Activated CD4-positive, alpha-beta T cell treated with anti-CD3 and anti-CD28 coated beads, Interleukin-10, Interleukin-2, amounts not matched to agents 100 ng/mL and 50 ng/mL, durations not matched to agents 16 hours and 8 hours (primary cell): ENCODE results near the gene IGSF9.

Experiments used
- DNase-seq: peaks from one replicate; pipeline ENCODE4 v3.0.0-alpha.2; 2020

IGSF9 gene

GRCh38 chr1:159930634-159931033 lies 14.8 kb downstream of the IGSF9 start:
- DNase-seq, result no peak

- DNase-seq, result no peak
These were observed 15.2 kb downstream of the IGSF9 start for GRCh38 chr1:159930216-159930615.

GRCh38 chr1:159929155-159930051 lies 16.0 kb downstream of the IGSF9 start:
- no peak for DNase-seq

- no peak for DNase-seq
These were observed 16.8 kb downstream of the IGSF9 start for GRCh38 chr1:159928491-159929050.

GRCh38 chr1:159927849-159928431 lies 17.5 kb downstream of the IGSF9 start:
- no peak for DNase-seq

GRCh38 chr1:159927211-159927848 lies 18.1 kb downstream of the IGSF9 start:
- DNase-seq, result no peak

- no peak for DNase-seq
These were observed 19.7 kb downstream of the IGSF9 start for GRCh38 chr1:159925719-159926078.

- peak; percentile 94 for DNase-seq
These were observed 20.4 kb downstream of the IGSF9 start, which contains the start of gene TAGLN2 for GRCh38 chr1:159924791-159925718. TSS of gene TAGLN2 (minus strand) at chr1:159925507. CDS start at chr1:159920509, 4,998 bp downstream.

- DNase-seq, result peak; percentile 72
These were observed 21.2 kb downstream of the IGSF9 start for GRCh38 chr1:159924025-159924790.

DNA sequence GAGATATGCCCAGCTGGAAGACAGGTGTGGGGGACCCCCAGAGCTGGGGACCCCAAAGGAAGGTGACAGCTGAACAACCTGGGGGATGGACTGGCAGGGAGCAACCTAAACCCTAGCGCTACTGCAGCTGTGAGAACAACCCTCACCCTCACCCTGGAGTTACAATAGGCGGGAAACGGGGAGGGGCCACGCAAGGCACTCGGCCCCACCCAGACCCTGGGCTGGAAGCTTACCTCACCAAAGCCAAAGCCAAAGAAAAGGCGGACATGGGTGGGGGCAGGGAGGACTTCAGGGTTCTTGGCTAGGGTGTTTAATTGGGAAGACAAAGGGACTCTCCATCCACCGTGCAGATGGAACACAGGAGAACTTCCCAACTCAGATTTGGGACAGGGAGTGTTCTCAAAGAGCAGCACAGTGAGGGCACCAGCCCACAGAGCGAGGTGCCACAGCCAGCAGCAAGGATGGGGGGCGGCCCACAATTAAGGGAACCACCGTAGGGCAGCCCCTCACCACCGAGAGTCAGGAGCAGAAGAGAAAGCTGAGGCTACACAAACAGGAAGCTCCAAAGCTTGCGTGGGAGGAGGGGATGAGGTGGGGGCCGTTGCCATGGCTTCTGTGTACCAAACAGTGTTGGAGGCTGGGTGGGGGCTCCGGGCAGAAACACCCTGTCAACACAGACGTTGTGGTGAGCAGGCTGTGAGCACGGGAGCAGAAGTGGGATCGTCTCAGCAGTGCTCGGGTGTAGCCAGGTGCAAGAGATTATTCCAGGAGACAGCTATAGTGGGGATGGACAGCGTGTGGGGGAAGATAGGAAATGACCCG lies 22.0 kb downstream of the IGSF9 start:
- DNase-seq, result peak; percentile 84

DNA sequence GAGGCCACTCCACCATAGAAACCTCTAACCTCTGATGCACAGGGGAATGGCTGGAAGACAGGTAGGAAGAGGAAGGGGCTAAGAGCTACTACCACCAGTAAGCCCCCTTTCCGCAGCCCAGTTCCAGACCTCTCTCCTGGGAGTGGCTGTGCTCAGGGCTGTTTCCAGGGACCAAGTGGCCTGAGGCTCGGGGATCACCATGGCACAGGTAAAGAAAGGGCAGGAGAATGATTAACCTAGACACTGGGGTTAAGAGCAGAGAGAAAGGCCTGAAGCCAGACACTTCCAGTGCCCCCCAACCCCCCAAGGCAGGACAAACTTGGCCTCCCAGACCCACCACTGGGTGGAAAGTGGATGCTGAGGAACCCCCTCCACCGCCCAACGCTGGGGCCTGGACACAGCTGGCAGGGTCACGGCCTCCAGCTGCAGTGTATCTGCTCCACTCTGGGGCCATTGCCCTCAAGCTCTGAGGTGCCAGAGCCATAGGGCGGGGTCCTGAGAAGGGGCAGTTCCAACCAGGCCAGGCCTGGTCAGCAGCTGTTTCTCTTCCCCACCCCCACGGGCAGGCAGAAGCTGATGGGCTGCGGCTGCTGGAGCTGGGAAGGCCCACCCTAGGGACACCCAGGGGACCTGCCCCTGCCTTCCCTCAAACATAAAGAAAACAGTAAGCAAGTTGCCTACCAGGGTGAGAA lies 22.8 kb downstream of the IGSF9 start:
- DNase-seq, result no peak

DNA sequence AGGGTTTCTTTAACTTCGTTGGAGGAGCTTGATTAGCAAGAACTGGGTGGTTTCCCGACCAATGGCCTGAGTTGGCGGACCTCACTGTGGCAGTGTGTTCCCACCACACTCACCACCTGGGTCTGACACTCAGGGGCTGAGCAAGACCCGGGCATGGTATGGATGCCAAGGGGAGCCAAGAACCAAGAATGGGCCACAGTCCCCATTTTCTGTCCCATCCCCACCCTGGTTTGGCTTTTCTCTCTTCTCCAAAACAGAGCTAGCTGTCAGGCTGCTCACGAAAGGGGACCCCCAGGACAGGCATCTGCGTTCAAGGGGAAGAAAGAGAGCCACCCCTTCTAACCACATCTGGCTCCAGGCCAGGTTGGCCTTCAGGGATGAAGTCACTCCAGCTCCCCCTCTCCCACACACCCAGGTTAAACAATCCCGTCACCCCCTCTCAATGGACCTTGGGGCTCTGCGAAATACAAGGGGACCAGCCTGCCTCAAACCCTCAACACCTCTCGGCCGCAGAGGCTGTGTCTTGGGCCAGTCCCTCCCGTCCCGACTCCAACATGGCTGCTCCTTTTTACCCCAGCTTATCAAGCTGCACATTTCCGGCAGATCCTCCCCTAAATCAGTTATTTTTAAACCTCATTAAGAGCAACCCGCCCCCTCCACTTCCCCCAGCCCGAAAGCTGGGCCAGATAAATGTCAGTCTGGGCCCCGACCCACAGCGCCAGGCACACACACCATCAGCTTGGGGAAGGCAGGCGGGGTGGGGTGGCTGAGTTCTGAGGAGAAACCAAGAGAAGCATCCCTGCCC lies 23.5 kb downstream of the IGSF9 start:
- peak; percentile 28 for DNase-seq

DNA sequence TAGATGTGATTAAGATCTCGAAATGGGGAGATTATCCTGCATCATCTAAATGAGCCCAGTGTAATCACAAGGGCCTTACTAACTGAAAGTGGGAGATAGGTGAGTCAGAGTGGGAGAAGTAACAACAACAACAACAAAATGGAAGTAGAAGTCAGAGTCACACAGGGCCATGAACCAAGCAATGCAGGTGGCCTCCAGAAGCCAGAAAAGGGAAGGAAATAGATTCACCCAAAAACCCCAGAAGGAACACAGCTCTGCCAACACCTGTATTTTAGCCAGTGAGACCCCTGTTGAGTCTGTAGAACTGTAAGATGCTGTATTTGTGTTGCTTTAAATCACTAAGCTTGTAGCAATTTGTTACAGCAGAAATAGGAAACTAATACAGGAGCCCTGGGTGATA lies 24.2 kb downstream of the IGSF9 start:
- DNase-seq, result peak; percentile 74

GRCh38 chr1:159920651-159921050 lies 24.8 kb downstream of the IGSF9 start:
- no peak for DNase-seq

DNA sequence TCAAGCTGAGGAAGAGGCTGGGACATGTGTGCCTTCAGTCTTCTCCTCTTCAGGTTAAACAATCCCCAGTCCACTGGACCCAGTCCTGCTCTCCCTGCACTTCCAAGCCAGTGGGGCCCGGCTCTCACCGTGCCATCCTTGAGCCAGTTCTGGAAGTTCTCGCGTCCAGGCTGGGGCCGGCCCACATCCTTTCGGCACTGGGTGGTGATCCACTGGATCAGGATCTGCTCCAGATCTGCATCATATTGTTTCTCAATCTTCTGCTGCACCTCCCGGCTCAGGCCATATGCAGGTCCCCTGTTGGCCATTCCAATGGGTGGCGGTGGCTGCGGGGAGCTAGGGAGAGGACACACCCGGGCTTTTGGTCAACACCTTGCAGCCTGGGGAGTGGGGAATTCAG lies 25.2 kb downstream of the IGSF9 start:
- no peak for DNase-seq

GRCh38 chr1:159919236-159919865 lies 26.1 kb downstream of the IGSF9 start:
- DNase-seq, result no peak

DNA sequence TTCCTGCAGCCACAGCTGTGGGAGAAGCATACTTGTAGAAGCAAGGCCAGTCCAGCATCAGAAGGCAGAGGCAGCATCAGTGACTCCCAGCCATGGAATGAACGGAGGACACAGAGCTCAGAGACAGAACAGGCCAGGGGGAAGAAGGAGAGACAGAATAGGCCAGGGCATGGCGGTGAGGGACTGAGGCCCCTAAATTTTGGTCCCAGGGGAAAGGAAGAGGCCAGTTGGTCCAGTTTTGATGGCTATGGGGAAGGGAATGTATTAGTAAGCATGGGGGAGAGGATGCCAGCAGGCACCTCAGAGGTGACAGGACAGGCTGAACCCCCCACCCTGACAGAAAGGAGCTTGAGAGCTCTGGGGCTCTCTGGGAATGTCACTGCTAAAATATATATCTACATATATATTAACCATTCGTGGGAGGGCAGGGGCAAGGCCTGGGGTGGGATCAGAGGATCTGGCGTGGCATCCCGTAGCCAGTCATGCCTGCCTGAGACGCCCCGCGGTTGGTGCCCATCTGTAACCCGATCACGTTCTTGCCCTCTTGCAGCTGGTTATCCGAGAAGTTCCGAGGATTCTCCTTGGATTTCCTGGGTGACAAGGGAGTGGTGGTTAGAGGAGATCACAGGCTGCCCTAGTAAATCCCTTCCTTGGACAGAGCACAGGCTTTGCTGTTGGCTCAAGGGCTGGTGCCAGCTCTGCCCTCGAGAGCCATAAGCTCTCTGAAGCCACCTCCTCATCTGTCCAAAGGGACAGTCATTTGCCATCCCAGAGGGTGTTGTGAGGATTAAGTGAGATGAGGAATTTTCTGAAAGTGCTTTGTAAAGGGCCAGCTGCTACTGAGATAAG lies 26.8 kb downstream of the IGSF9 start:
- no peak for DNase-seq
